Stimulated activated CD4-positive, alpha-beta T cell treated with anti-CD3 and anti-CD28 coated beads, Interleukin-4, amount 100 ng/mL, for 24 hours (primary cell): ENCODE data around the gene ANKRD61.
"Not testable (repeated sequence)": the region's sequence is repeated elsewhere in the genome, so short reads cannot be mapped to it uniquely, and the experiment has no call there.

ENCODE experiments used
- DNase-seq: peaks from one replicate; pipeline ENCODE4 v3.0.0-alpha.2; 2020

Gene ANKRD61

DNA sequence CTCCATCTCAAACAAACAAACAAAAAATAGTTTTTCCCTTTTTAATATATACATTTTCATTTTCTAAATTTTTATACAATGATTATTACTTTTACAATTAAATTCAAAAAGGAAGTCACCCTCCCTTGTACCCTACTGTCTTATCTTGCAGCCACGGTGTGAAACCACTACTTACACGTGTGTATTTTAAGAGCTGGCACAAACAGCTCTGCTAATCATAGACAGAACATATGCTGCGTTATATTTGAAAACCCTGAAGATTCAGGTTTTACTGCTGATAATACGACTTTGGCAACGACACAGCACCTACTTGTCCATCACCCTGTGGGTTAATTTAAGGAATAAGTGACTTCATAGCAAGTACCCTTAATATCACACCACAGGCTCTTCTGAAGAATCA, 991 bp downstream of the ANKRD61 start:
- no peak for DNase-seq

DNA sequence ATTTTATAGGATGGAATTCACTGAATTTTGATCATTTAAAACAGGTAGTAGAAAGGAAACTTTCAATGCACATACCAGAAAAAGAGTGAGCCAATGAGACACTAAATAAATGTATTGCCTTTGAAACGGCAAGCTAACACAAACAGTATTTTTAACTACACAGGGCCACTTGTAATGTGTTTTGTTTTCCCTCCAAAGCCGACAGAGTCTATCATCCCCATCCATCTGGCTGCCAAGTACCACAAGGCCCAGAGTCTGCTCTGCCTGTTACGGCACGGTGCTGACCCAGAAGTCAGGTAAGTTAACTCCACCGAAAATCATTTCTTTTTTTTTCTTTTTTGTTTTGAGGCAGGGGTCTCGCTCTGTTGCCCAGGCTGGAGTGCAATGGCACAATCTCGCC, 1.5 kb downstream of the ANKRD61 start:
- no peak for DNase-seq

DNA sequence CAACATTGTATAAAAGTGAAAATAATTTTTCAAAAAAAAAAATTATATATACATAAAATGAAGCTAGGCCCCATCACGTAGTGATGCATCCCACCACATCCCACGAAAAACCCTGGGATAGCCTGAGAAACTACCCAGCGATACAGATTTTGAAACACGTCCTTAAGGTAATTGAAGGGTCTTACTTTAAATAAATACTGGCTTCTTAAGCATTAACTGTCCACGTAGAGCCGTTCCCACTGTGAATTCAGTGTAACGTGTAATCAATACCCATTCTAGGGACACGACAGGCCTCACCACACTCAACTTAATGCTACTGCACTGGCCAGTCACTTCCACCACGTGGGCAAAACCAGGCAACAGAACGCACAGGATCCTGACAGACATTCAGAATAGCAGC, 4.0 kb downstream of the ANKRD61 start:
- DNase-seq = no peak

DNA sequence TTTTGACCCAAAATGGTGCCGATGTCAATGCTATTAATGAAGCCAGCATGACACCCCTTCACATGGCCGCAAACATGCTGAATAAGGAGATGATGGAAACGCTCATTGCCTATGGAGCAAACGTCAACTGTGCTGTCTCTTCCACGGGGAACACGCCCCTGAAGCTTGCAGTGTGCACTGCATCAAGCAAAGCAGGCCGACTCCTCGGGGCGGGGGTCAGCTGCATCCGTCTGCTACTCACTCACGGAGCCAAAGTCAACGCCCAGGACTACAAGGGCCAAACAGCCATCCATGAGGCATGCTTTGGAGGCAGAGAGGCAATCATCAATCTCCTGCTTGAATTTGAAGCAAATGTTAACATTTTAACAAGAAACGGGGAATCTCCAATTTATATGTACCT, 4.5 kb downstream of the ANKRD61 start:
- DNase-seq = no peak

DNA sequence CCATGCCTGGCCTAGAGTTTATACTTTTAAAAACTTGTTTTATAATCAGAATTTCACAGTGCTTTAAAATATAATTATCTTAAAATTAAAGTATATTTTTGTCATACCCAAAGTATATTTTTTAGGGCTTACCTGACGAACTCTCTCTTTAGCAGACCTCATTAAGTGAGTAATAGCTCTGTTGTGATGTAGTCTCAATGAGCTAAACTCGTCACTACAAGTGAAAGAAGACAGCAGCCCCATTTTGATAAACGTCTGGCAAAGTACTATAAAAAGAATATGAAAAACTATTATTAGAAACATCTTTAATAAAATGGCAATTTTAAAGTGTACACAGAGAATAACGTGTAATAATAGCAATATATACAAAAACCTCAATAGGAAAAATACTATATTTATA, 18.6 kb downstream of the ANKRD61 start:
- no peak for DNase-seq

DNA sequence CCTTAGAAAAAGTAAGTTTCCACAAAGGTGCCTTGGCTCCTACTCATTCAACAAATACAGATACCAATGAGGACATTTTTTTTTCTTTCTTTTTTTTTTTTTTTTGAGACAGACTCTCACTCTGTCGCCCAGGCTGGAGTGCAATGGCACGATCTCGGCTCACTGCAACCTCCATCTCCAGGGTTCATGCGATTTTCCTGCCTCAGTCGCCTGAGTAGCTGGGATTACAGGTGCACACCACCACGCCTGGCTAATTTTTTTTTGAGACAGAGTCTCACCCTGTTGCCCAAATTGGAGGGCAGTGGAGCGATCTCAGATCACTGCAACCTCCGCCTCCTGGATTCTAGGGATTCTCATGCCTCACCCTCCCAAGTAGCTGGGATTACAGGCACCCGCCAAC, 20.0 kb downstream of the ANKRD61 start:
- DNase-seq = not testable (repeated sequence)

DNA sequence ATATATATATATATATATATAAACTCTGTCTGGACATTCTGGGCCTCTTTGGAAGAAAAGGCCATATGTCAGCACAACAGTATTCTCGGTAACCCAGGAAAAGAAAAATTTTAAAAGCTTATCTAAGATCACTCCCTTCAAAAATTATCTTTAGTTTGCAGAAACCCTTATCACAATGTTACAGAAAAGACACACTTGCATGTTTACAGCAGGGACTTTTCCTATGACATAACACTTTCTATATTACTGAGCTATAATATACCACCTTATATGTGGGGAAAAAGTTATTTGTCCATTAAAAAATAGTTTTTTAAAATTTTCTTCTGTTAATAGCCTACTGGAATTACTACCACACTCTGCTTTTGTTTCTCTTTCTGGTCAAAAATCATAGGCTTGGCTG, 25.4 kb downstream of the ANKRD61 start:
- no peak for DNase-seq

DNA sequence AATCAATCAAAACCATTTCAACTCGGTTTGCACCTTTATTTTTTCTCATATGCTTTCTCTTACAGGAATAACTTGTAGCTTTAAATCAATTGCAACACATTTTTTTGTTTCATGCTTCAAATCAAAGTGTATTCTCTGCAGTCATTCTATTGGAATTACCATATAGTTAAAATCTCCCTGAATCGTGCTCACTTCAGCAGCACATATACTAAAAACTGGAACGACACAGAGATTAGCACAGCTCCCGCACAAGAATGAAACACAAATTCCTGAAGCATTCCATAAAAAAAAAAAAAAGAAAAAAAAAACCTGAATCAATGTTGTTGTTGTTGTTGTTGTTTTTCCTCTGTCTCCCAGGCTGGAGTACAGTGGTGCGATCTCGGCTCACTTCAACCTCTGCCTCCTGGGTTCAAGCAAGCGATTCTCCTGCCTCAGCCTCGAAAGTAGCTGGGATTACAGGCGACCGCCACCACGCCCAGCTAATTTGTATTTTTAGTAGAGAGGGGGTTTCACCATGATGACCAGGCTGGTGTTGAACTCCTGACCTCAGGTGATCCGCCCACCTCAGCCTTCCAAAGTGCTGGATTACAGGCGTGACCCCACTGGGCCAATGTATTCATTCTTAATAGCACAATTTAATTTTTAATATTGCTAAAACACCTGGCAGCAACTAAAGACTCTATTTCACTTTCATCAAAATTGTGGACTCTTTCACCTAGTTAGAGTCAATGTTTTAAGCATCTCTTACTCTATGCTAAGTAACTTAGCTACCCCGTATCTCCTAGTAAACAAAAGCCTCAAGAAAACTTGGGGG, 26.3 kb downstream of the ANKRD61 start:
- DNase-seq = no peak

DNA sequence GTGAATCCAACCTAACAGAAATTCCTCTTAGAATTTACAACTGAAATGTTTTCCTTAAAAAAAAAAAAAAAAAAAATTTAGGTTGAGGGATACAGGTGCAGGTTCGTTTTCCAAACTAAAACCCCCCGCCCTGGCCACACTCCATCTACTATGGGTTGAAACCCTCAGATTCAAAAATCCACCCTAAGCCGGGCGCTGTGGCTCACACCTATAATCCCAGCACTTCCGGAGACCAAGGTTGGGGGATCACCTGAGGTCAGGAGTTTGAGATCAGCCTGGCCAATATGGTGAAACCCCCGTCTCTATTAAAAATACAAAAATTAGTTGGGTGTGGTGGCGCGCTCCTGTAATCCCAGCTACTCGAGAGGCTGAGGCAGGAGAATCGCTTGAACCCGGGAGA, 28.8 kb downstream of the ANKRD61 start:
- DNase-seq = not testable (repeated sequence)

DNA sequence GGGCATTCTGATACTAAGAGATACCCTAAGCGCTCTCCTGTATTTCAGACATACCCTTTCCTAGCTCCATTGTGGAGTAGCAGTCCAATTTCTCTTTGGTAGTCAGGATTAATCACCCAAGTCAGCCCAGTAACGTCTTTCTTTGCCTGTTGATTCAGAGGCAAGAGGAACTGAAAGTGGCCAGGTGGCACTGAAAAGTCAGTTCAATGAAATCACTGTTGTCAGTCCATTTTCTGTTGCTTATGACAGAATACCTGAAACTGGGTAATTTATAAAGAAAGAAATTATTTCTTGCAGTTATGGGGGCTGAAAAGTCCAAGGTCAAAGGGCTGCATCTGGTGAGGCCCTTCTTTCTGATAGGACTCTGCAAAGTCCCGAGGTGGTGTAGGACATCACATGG, 40.2 kb downstream of the ANKRD61 start:
- no peak for DNase-seq

DNA sequence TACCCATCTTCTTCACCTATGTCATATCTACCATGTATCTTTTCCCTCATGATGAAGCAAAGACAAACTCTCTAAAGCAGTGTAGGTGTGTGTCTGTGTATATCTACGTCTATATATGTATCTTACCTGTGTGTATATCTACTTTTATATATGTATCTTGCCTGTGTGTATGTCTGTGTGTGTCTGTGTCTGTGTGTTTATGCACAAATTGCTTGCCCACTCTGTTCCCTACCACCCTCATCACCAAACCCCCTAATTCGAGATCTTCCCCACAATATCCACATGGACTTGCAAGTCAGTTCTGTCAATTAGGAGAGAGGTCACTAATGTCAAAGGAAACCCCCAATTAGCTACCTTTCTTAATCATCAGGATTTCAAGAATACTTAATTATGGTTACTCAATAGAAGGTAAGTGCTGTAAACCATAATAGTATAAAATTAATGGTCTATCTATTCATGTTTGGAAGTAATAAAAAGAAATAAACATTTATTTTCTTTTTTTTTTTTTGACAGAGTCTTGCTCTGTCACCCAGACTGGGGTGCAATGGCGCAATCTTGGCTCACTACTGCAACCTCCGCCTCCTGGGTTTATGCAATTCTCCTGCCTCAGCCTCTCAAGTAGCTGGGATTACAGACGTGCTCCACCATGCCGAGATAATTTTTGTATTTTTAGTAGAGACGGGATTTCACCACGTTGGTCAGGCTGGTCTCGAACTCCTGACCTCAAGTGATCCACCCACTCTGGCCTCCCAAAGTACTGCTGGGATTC, 43.6 kb downstream of the ANKRD61 start:
- DNase-seq = no peak

DNA sequence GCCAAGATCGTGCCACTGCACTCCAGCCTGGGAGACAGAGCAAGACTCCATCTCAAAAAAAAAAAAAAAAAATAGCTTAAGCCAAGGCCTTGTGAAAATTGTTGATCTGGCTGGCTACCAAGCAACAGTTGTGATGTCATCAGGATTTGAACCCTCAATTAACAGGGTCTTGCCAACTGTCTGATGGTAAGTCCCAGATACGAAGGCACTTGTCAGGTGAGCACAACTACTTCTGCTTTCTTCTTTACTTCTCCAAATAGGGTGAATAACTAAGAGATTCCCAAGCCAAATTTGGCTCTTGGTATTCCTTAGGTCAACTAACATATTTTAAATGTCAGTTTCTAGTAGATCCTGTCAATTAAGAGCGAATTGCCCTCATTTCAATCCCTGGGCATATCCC, 47.4 kb downstream of the ANKRD61 start:
- DNase-seq = no peak

DNA sequence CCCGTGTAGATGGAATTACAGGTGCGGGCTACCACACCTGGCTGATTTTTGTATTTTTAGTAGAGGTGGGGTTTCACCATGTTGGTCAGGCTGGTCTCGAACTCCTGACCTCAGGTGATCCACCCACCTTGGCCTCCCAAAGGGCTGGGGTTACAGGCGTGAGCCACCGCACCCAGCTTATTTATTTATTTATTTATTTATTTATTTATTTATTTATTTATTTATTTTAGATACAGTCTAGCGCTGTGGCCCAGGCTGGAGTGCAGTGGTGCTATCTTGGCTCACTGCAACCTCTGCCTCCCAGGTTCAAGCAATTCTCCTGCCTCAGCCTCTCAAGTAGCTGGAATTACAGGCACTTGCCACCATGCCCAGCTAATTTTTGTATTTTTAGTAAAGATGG, 51.9 kb downstream of the ANKRD61 start:
- not testable (repeated sequence) for DNase-seq
